Measurements from ENCODE around the gene UCK2.

DNA sequence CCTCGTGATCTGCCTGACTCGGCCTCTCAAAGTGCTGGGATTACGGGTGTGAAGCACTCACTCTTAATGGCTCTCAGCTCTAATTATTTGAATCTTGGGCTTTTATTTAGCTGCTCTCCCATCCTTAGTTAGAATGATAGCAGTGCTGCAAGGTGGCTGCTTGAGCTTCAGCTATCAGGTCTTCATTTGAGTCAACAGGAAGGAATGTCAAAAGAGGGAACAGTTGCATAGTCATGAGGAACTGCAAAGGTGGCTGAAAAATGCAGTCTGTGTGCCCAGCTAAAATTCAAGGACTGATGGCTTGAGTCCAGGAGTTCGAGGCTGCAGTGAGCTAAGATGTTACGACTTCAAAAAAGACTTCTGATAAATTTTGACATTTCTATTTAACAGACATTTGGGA is 55.6 kb downstream of the UCK2 start:
- TF ChIP-seq, protein P1, sequence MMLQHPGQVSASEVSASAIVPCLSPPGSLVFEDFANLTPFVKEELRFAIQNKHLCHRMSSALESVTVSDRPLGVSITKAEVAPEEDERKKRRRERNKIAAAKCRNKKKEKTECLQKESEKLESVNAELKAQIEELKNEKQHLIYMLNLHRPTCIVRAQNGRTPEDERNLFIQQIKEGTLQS (IDR thresholded peaks at IDR 0.05) = no peak
- TF ChIP-seq, protein P1 (CRISPR knock-in tag; conservative IDR thresholded peaks at IDR 0.05) = no peak
- no peak for TF ChIP-seq ELF4 (CRISPR knock-in tag; IDR thresholded peaks at IDR 0.05)

All from K562 (cell line).